Measurements from ENCODE around the gene NSFL1C.

NSFL1C gene

DNA sequence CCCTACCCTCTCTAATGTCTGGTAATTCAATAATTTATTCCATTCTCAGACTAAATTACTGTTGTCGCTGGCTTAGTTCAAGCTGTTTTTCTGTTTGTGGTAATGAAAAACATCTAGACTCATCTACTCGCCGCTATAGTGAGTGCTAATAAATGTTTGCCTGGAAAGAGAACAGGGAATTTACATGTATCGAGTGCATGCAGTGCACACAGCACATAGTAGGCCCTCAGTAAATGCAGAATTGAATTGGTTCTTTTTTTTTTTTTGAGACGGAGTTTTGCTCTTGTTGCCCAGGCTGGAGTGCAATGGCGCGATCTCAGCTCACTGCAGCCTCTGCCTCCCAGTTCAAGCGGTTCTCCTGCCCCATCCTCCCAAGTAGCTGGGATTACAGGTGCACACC, 7.7 kb upstream of the NSFL1C start:
- TF ChIP-seq, protein P1, sequence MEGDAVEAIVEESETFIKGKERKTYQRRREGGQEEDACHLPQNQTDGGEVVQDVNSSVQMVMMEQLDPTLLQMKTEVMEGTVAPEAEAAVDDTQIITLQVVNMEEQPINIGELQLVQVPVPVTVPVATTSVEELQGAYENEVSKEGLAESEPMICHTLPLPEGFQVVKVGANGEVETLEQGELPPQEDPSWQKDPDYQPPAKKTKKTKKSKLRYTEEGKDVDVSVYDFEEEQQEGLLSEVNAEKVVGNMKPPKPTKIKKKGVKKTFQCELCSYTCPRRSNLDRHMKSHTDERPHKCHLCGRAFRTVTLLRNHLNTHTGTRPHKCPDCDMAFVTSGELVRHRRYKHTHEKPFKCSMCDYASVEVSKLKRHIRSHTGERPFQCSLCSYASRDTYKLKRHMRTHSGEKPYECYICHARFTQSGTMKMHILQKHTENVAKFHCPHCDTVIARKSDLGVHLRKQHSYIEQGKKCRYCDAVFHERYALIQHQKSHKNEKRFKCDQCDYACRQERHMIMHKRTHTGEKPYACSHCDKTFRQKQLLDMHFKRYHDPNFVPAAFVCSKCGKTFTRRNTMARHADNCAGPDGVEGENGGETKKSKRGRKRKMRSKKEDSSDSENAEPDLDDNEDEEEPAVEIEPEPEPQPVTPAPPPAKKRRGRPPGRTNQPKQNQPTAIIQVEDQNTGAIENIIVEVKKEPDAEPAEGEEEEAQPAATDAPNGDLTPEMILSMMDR (IDR thresholded peaks at IDR 0.05; ENCODE audit: control insufficient read depth, extremely low read depth, insufficient read depth), result no peak
- no peak for DNase-seq (ENCODE audit: low read depth)
- no peak overlapping the region for H3K4me3 ChIP-seq (ENCODE audit: low read depth, low read length)

DNA sequence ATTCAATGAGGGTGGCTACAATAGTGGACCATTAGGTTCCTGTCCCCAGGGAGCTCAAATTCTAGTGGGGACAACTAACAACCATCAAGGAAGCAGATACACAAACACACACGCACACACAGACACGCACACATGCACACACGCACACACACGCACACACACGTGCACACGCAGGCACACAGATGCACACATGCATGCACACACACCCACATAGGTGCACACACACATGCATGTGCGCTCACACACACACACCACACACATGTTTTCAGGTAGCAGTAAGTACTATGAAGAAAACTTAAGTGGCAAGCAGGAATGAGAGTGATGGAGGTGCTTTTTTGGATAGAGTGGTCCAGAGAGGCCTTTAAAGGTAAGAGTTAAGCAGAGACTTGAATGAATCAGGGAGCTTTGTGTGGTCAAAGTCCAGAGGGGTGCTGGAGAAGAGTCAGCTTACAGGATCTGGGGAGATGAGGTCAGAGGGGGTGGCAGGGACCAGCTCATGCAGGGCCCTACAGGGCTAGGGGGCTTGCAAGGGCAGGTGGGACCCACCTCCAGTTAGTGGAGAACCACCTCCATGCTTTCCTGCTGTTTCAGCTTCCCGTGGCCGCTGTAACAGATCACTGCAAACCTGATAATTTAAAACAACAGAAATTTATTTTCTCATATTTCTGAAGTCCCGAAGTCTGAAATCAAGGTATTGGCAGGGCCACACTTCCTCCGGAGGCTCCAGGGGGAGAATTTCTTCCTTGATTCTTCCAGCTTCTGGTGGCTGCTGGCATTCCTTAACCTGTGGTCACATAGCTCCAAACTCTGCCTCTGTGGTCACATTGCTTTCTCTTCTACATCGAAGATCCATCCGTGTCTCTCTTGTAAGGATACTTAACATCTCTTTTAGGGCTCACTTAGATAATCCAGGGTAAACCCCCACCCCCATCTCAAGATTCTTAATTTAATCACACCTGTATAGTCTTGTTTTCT, 6.9 kb upstream of the NSFL1C start:
- TF ChIP-seq, protein P1 (IDR thresholded peaks at IDR 0.05; ENCODE audit: control insufficient read depth, extremely low read depth, insufficient read depth), result no peak
- DNase-seq (ENCODE audit: low read depth), result no peak
- no peak overlapping the region for H3K4me3 ChIP-seq (ENCODE audit: low read depth, low read length)

DNA sequence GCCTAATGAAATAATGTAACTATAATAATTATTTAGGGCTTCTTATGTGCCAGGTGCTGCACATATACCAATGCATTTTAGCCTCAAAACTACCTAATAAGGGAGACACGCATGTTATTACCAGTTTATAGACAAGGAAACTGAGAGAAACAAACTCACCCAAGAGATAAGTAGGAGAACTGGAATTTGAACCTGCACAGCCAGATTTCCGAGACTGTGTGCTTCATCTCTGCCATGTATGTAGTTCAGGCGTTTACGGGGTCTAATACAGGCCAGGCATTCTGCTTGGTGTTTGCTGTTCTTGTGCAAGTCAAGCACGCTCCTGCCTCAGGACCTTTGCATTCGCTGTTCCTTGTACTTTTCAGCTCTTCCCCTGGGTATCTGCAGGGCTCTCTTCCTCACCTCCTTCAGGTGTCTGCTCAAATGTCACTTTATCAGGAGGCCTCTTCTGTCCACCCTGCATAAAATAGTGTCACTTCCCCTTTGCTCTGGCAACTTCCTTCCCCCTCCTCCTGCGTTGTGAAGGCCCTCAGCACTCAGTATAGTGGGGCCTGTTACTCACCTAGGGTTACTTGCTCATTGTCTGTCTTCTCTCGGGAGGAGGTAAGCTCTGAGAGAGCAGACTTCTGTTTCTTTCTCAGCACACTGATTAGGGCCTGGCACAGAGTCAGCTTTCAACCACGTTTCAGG, 6.1 kb upstream of the NSFL1C start:
- TF ChIP-seq, protein P1 (IDR thresholded peaks at IDR 0.05; ENCODE audit: control insufficient read depth, extremely low read depth, insufficient read depth), result no peak
- DNase-seq (ENCODE audit: low read depth), result no peak
- H3K4me3 ChIP-seq (ENCODE audit: low read depth, low read length), result no peak overlapping the region

DNA sequence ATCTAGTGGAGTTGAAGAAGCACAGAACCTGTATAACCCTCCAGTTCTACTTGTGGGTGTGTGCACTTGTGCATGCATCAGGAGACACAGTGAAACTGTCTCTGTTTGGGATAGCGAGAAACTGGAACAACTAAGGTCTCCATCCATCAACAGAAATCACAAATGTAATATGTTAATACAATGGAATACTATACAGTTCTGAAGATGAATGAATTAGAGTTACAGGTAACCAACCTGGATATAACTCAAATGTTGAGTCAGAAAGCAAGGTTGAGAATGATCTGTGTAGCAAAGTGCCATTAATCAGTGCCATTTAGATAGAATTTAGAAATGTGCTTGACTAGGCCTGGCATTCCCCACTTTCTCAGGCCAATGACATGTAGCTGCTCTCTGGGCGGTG, 4.6 kb upstream of the NSFL1C start:
- H3K4me3 ChIP-seq (ENCODE audit: low read depth, low read length), result no peak overlapping the region
- DNase-seq (ENCODE audit: low read depth), result no peak
- TF ChIP-seq, protein P1 (IDR thresholded peaks at IDR 0.05; ENCODE audit: control insufficient read depth, extremely low read depth, insufficient read depth), result no peak

DNA sequence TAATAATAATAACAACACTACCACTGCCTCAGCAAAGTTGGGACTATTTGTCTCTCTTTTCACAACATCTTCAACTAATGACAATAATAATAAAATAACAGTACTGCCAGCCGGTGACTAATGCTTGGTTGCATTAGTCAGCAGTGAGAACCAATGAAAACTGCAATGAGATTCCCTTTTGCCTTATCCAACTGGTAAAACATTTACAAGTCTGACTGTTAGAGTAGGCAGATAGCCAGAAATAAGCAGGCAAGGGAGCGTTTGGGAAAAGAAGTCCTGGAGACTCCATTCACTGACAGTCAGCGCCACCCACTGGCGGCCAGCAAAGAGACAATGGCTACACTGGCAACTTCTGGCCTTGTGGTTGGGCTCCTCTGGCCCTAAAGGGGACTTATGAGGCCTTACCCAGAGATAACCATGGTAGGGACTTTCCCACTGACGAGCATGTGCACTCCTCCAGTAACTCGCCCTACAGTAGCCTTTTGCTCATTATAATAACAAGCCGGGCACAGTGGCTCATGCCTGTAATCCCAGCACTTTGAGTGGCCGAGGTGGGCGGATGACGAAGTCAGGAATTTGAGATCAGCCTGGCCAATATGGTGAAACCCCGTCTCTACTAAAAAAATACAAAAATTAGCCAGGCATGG, 3.4 kb upstream of the NSFL1C start:
- H3K4me3 ChIP-seq (ENCODE audit: low read depth, low read length), result no peak overlapping the region
- peak; percentile 99 for DNase-seq (ENCODE audit: low read depth)
- TF ChIP-seq, protein P1 (IDR thresholded peaks at IDR 0.05; ENCODE audit: control insufficient read depth, extremely low read depth, insufficient read depth), result peak; percentile 95

DNA sequence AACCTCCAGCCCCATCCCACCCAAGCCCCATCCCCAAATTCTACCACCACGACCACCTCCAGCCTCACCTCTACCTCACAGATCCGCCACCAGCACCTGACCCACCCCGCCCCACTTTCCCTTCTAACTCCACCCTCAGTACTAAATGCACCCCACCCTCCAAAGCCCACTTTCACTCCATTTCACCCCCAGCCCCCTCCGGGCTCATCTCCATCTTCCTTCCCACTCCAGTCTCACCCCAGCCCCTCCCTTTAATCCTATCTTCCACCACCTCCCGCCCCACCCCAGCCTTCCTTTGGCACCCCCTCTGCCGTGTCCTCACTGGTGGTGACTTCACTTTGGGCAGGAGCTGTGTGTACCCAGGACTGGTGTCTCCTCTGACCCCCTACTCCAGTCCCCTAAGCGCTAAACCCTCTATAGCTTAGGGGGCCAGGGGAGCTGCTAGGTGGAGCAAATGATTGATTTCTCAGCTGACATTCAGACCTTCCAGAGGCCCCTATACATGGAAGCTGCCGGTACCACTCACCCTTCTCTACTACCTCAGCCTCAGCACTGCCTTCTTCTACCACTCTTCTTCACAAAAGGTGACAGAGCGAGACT, 2.8 kb upstream of the NSFL1C start:
- TF ChIP-seq, protein P1 (IDR thresholded peaks at IDR 0.05; ENCODE audit: control insufficient read depth, extremely low read depth, insufficient read depth), result no peak
- DNase-seq (ENCODE audit: low read depth), result no peak

More for the DNA sequence above, 2.8 kb upstream of the NSFL1C start:
- no peak overlapping the region for H3K4me3 ChIP-seq (ENCODE audit: low read depth, low read length)
